Keratinocyte (primary cell): ENCODE data around the gene CTH. TPM values are rescaled to one million over a fixed set of nuclear protein-coding genes. Genes with fewer than 3 reads are reported as not detected.

Source experiments
- DNase-seq: peaks from one replicate; pipeline ENCODE4 v3.0.0-alpha.2; 2011; ENCODE audit warnings: low read depth, missing footprints, low spot score
- FAIRE-seq: peaks from 2 replicates; lab custom pipeline; 2011; peaks lifted over from hg19 to GRCh38; lab: Jason Lieb, UNC
- H2AFZ ChIP-seq: 2 replicates; pipeline ENCODE4 v1.6.0; 2012; ENCODE audit warnings: low read length, control low read depth, inconsistent platforms; ENCODE audit not compliant: control insufficient read depth
- H3K27ac ChIP-seq: 2 replicates; pipeline ENCODE4 v1.5.1; 2011; ENCODE audit warnings: low read length; ENCODE audit not compliant: control insufficient read depth, insufficient read depth
- H3K27me3 ChIP-seq: 3 replicates; pipeline ENCODE4 v1.6.0; 2011; ENCODE audit warnings: low read length; ENCODE audit not compliant: control insufficient read depth, insufficient read depth; ENCODE audit errors: extremely low read depth
- H3K36me3 ChIP-seq, 2 experiments: 2 replicates in 1 of 2; 3 replicates in 1 of 2; pipeline ENCODE4 v1.5.1; 2011; ENCODE audit warnings: low read length in 2 of 2, mild to moderate bottlenecking in 1 of 2; ENCODE audit not compliant: control insufficient read depth in 2 of 2, insufficient read depth in 2 of 2; ENCODE audit errors: extremely low read depth in 1 of 2
- H3K4me1 ChIP-seq: 3 replicates; pipeline ENCODE4 v1.5.1; 2011; ENCODE audit warnings: low read length; ENCODE audit not compliant: control insufficient read depth, insufficient read depth; ENCODE audit errors: extremely low read depth
- H3K4me2 ChIP-seq: 3 replicates; pipeline ENCODE4 v1.6.0; 2011; ENCODE audit warnings: low read depth, low read length; ENCODE audit not compliant: control insufficient read depth, insufficient read depth; ENCODE audit errors: extremely low read depth
- H3K4me3 ChIP-seq, 3 experiments: fragments of 200-600 bp in 1 of 3; sonication (generic) in 1 of 3; 2 replicates in 2 of 3; 3 replicates in 1 of 3; pipeline ENCODE4 v1.5.1; 2011 to 2016; ENCODE audit warnings: low read length in 3 of 3, mild to moderate bottlenecking in 3 of 3, control low read depth in 2 of 3, inconsistent platforms in 1 of 3, low read depth in 1 of 3, mixed read lengths in 1 of 3, mixed run types in 1 of 3, moderate library complexity in 1 of 3; ENCODE audit not compliant: control insufficient read depth in 2 of 3, insufficient read depth in 2 of 3; ENCODE audit errors: extremely low read depth in 1 of 3
- H3K79me2 ChIP-seq: 2 replicates; pipeline ENCODE4 v1.6.0; 2012; ENCODE audit warnings: low read length; ENCODE audit not compliant: control insufficient read depth, insufficient read depth
- H3K9ac ChIP-seq: 3 replicates; pipeline ENCODE4 v1.6.0; 2011; ENCODE audit warnings: low read length; ENCODE audit not compliant: control insufficient read depth, insufficient read depth; ENCODE audit errors: extremely low read depth
- H3K9me1 ChIP-seq: 3 replicates; pipeline ENCODE4 v1.6.0; 2011; ENCODE audit warnings: low read length; ENCODE audit not compliant: control insufficient read depth, insufficient read depth; ENCODE audit errors: extremely low read depth
- H3K9me3 ChIP-seq: 2 replicates; pipeline ENCODE4 v1.5.1; 2012; ENCODE audit warnings: low read depth, low read length; ENCODE audit not compliant: control insufficient read depth
- H4K20me1 ChIP-seq: 3 replicates; pipeline ENCODE4 v1.6.0; 2011; ENCODE audit warnings: low read length; ENCODE audit not compliant: control insufficient read depth, insufficient read depth; ENCODE audit errors: extremely low read depth
- CTCF ChIP-seq, 3 experiments: IDR thresholded peaks in 1 of 3; conservative IDR thresholded peaks in 1 of 3; optimal IDR thresholded peaks in 1 of 3; 2 replicates in 2 of 3; 3 replicates in 1 of 3; pipeline versions ENCODE3 to v1.5.1; 2011; ENCODE audit warnings: low read length in 3 of 3, mild to moderate bottlenecking in 3 of 3, moderate library complexity in 2 of 3, control low read depth in 1 of 3, inconsistent platforms in 1 of 3; ENCODE audit not compliant: insufficient read depth in 2 of 3; ENCODE audit errors: extremely low read depth in 1 of 3
- EZH2 ChIP-seq: IDR thresholded peaks from one replicate; pipeline ENCODE4 v1.6.1; 2012; ENCODE audit warnings: inconsistent platforms, mild to moderate bottlenecking, low read length, moderate library complexity
- dilution Hi-C: fragments of 300-500 bp; cut with MboI; formaldehyde crosslinking; loops from one replicate; pipeline ENCODE4 v1.7.0; 2020; ENCODE audit warnings: low sequenced_read_pairs; ENCODE audit not compliant: extremely low pct_ligation_motif_present
- polyA plus RNA-seq, 5 experiments: library from polyadenylated mRNA; depleted of rRNA in 3 of 5; stranded (reverse) in 3 of 5; stranded (forward) in 1 of 5; unstranded in 1 of 5; fragments of >200 nt; gene quantifications; 1 replicate in 1 of 5; 2 replicates in 3 of 5; 3 replicates in 1 of 5; pipeline versions ENCODE4 v1.2.1 to v1.2.3, GENCODE V29; 2011 to 2012; ENCODE audit warnings: missing spikeins in 2 of 5, low read depth in 1 of 5, low replicate concordance in 1 of 5

Gene CTH
- polyA plus RNA-seq, 1 donor (not counting 4 experiments of a cell fraction or from before 2014, with no cell fraction given), result 5.0 TPM

DNA sequence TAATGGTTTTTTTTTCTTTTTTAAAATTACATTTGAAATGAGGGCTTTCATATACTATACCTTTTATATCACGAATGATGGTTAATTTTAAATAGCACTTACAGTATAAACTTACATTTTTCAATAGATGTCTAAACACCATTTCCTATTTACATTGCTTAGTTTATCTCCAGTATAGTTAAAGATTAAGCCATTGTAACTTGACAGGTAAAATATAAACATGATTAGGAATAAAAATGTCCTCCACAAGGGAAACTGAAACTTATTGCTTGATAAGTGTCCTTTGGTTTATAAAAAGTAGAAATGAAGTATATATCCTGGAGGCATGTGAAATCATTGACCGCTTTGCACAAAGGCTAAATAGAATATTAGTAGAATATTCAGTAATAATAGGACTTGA, 20.2 kb downstream of the CTH start:
- Histone ChIP-seq H3K36me3 (peaks cover 9 to 11% of the 10 kb centered on the region in 2 experiments), H3K9me3 (no peaks in the 10 kb centered on the region), H3K4me2 (no peak overlapping the region), H4K20me1 (no peaks in the 10 kb centered on the region), H3K27me3 (no peaks in the 10 kb centered on the region), H3K9ac (no peak overlapping the region), H3K4me1 (peaks cover 14% of the 10 kb centered on the region), H3K79me2 (no peaks in the 10 kb centered on the region), H3K27ac (no peak overlapping the region), H3K9me1 (no peaks in the 10 kb centered on the region), H2AFZ (no peak overlapping the region), H3K4me3 (no peak overlapping the region)
- DNase-seq, result no peak
- TF ChIP-seq EZH2 (no peak), CTCF (optimal IDR thresholded peaks at IDR 0.05 in 1 of 3, IDR thresholded peaks at IDR 0.05 in 1 of 3, conservative IDR thresholded peaks at IDR 0.05 in 1 of 3; ENCODE audit: extremely low read depth in 1 of 3, insufficient read depth in 2 of 3, low read length in 3 of 3) (no peak)
- dilution Hi-C loops, result no loop called here
- FAIRE-seq, result no peak

- peaks cover 9 to 11% of the 10 kb centered on the region in 2 experiments for H3K36me3 ChIP-seq
- H3K4me3 ChIP-seq, result no peak overlapping the region
- DNase-seq, result no peak
- H3K4me1 ChIP-seq, result peaks cover 8% of the 10 kb centered on the region
- no peak overlapping the region for H2AFZ ChIP-seq
- H3K9me1 ChIP-seq, result no peaks in the 10 kb centered on the region
- H3K27ac ChIP-seq, result no peak overlapping the region
- H3K9ac ChIP-seq, result no peak overlapping the region
- no peak for TF ChIP-seq EZH2
- TF ChIP-seq CTCF (optimal IDR thresholded peaks at IDR 0.05 in 1 of 3, IDR thresholded peaks at IDR 0.05 in 1 of 3, conservative IDR thresholded peaks at IDR 0.05 in 1 of 3; ENCODE audit: extremely low read depth in 1 of 3, insufficient read depth in 2 of 3, low read length in 3 of 3), result no peak
- no peaks in the 10 kb centered on the region for H3K9me3 ChIP-seq
- H3K79me2 ChIP-seq, result no peaks in the 10 kb centered on the region
- no peak for FAIRE-seq
- H3K27me3 ChIP-seq, result no peaks in the 10 kb centered on the region
- H4K20me1 ChIP-seq, result no peaks in the 10 kb centered on the region
- H3K4me2 ChIP-seq, result no peak overlapping the region
- dilution Hi-C loops, result no loop called here
These were observed 20.8 kb downstream of the CTH start for GRCh38 chr1:70431874-70432273.
